Measurements from ENCODE around the gene TAGLN3.

Gene TAGLN3

DNA sequence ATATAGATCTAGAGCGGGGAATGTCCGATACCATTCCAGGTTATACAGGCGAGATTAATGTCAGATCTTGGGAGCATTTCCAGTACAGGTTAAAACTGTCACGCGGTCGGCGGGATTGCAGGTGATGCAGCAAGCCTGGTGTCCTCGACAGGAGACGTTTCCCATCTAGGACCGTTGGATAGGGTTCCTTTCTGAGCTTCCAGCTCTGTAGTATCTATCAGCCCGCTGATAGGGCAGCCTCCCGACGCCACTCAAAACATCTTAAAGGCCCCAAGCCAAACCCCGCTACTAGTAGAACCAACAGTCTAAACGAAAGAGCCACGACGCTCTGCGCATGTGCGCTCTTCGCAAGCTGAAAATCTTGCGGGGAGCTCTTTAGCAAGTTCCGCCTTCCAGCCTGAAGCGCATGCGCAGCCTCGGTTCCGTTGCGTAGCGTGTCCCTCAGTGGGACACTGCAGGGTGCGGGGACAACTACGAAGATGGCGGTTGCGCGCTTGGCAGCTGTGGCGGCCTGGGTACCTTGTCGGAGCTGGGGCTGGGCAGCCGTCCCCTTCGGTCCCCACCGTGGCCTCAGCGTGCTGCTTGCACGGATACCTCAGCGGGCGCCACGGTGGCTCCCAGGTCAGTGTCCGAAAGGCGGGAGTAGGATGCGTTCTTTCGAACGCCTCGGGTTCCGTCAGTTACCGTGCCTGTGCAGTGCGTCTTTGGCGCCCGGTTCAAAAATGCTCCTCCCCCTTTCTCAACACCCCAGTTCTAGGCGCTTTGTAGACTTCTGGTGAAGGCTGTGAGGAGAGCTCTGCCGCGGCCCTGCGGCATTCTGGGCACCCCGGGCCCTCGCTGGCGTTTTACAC is 19.9 kb upstream of the TAGLN3 start, which contains the start of gene ABHD10:
Gene ABHD10 (plus strand): TSS at position 444 of the 851 bp plus-strand sequence. CDS start 36 bp downstream, at position 480.
- DNase-seq: peak; percentile 99

DNA sequence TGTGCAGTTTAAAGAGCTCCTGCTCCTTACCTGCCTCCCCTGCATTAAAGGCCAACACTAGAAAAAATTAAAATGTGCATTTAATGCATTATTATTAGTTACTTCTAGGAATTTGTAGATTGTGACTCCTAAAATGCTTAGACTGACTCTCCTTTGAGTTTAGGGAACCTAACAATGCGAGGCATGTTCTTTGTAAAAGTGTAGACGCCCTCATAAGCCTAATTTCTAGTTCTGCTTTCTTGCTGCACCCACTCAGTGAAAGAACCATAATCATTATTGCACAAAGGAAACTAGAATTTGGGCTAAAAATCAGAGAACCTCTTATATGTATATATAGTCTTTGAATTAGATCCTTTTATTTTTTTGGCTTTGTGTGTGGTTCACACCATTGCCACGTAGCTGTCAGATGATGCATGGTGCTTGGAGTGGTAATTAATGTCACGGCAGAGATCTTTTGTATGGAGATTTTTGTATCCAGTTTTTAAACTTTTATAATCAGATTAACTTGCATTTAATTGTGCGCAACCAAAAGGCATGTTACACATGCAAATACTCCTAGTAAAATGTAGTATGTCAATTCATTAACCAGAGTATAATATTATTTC is 19.2 kb upstream of the TAGLN3 start:
- DNase-seq: peak; percentile 82 to 89

DNA sequence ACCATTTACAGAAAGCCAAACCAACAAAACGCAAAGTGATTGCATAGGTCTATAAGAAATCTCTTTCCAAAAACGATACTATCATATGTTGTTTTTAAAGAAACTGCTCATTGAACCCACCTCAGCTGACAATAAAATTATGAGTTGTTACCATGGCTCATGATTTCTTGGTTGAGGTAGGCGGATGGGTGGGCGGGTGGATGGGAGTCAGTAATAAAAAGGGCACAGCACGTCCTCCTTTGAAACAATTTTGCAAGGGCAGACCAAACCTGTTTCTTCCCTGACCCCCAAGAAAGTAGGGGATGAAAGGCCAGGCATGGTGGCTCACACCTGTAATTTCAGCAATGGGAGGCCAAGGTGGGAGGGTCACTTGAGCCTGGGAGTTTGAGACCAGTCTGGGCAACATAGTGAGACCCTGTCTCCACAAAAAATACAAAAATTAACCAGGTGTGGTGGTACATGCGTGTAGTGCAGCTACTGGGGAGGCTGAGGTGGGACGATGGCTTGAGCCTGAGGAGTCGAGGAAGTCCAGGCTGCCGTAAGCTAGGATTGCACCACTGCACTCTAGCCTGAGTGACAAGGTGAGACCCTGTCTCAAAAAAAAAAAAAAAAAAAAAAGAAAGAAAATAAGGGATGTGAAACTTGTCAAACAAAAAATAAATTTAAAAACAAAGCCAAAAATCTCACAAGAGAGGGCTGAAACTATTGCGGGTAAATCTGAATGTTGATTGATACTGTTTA is 17.8 kb upstream of the TAGLN3 start:
- DNase-seq: peak in 1 of 2 donors; percentile 34

DNA sequence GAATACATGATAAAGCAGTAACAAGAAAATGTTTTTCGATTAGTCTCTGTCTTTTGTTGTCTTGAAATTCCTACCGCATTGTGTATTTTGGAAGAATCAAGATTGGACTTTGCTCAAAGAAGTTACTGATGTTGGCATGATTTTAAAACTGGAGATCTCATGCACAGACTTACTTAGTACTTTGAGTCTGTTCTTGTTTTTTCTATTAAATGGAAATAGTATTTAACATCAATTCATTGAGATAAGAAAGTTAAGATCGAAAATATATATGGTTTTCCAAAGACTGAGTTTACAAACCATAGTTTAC is 17.3 kb upstream of the TAGLN3 start:
- DNase-seq: no peak

DNA sequence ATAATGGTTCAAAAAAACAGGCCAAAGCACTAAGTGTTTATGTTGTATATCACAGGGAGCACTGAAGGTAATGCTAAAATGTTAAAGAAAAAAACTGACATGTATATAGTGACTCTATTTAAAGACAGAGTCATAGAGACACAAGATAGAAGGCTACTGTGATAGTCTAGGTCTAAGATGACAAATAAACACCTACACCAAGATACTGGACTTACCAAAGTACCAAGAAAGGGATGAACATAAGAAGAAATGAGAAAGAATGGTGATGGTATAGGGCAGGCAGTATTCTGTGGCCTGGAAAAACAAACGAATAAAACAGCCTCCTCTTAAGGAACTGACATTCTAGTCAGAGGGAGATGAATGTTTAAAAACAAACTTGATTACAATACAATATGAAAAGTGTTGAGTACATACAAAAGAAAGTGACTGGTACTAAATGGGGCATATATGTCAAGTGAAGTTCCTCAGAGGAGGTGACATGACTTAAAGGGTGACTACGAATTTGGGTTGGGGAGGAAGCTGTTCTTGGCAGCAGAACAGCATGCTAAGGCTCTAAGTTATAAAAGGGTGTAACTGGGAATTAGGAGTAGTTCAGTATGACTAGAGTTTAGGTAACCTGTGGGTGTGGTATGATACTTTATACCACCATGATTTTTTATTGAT is 14.0 kb upstream of the TAGLN3 start:
- DNase-seq: no peak

DNA sequence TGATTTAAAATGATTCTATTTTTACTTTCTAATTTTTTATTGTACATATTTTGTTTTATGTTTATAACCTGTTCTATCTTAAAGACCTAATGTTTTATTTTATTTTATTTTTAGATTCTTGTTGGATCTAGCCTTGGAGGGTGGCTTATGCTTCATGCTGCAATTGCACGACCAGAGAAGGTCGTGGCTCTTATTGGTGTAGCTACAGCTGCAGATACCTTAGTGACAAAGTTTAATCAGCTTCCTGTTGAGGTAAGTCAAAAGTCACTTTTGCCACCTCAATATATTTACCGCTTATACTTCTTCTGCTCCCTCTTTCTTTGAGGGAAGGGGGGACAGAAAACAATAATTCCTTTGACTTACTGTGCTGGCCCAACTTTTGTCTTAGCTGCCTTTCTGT is 11.9 kb upstream of the TAGLN3 start:
- no peak for DNase-seq

DNA sequence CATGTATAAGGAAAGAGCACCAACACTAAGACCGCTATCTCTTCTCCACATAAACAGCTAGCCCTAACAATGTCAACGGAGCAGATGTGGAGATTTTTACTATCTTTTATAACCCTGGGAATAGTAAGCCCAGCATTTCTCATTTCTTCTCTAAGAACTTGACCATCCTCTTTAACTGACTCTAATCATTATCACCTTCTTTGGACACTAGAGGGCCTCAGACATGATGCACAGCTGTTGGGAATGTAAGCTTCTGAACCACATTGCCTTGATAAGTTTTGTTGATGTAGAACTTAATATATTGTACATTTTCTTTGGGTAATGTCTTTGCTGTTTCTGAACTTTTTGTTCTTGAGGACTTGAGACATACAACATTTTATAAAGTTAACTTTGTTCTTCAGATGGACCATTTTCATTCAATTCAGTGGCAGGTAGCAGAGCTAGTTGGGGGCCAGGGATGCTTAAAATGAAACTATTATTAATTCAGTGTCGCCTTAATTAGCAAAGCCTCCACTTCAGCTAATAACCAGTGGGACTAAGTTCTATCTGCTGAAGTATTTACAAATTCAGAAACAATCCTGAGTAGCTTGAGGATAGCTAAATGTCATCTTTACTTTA is 9.6 kb upstream of the TAGLN3 start:
- peak; percentile 47 to 54 for DNase-seq

DNA sequence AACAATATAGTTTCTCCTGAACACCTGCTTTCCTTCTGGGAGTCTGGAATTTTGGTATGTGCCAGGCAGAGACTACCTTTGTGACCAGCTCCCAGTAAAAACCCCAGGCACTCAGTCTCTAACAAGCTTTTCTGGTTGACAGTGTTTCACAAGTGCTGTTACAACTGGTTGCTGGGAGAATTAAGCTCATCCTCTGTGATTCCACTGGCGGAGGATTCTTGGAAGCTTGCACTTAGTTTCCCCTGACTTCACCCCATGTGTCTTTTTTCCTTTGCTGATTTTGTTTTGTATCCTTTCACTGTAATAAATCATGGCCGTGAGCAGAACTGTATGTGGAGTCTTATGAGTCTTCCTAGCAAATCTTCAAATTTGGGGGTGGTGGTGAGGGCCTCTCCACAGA is 5.7 kb upstream of the TAGLN3 start:
- DNase-seq: no peak

DNA sequence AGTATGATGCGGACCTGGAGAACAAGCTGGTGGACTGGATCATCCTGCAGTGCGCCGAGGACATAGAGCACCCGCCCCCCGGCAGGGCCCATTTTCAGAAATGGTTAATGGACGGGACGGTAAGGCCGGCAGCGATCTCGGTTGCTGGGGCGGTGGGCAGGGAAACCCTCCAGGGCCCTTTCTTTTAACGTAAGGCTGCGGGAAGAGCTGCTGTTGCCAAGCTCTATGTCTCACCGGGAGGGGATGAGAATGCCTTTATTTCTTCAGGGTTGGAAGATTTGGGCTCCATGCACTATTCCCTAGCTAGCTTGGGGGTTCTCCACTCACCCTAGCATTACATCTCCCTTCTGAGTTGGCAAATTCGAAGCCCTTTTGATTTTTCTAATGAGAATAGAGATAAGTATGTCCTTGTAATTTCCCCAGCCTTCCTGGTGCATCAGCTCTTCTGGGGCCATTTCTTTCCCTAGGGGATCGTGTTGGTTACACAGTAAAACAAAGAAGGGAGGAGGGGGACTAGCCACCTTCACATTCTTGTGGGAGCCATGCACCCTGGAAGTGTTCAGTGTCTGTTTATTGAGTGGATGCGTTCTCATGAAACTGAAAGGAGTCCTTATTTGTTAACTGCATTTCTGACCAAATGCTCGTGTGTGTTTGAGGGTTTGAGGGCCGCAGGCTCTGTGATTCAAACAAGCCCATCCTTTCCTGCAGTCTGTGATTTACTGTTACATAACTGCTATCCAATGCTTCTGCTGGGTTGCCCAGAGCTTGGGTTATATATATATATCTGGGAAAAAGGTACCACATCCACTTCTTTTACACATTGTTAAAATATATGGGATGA is 982 bp downstream of the TAGLN3 start:
- DNase-seq: no peak

DNA sequence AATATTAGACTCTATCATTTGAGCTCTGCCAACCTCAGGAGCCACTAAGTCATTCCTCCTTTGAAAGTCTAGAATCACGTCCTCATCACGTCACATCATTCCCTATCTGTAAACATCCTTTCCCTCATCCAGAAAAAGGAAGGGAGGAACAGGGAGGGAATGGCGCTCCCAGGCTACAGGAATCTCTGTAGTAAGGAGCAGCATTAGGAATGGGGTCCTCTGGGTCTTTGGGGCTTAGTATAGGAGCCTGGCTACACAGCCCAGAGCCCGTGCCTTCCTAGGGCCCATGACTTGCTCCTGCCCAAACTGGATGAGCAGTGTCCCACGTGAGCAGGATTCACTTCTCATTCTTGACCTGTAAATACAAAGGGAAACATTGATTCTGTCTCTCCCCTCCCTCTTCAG is 1.6 kb downstream of the TAGLN3 start:
- DNase-seq: no peak

DNA sequence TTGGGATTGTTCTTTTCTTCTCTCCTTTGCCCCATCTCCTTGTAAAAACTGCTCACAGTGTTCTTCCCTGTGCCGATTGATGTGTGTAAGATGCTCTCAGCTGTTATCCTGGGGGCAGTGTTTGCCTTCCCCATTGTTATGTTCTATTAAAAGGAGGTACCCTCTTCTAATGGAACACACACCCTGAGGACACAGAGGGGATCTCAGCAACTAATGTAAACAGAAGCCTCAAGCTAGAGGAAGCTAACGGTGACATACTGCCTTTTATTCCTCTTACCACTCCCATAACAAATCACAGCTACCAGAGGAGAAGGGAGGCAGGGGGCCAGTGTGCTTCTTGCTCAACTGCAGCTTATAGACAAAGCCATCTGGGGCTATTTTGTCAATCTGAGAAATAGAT is 2.2 kb downstream of the TAGLN3 start:
- no peak for DNase-seq

DNA sequence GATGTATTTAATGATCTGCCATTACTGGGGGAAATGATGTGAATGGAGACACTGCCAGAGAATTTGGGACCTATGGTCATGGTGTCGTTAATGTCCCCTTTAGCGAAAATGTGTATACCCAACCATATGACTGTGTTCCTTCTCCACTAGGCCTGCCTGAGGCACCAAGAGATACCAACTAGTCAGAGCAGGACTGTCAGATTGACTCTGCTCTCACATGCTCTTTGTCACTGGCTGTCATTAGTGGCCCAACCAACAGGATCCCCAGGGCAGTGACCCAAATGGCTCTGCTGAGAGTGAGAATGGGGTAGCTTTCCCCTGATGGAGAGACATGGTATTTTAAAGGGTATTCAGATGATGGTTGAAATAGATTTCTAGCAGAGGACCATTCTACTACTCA is 2.8 kb downstream of the TAGLN3 start:
- DNase-seq: no peak

DNA sequence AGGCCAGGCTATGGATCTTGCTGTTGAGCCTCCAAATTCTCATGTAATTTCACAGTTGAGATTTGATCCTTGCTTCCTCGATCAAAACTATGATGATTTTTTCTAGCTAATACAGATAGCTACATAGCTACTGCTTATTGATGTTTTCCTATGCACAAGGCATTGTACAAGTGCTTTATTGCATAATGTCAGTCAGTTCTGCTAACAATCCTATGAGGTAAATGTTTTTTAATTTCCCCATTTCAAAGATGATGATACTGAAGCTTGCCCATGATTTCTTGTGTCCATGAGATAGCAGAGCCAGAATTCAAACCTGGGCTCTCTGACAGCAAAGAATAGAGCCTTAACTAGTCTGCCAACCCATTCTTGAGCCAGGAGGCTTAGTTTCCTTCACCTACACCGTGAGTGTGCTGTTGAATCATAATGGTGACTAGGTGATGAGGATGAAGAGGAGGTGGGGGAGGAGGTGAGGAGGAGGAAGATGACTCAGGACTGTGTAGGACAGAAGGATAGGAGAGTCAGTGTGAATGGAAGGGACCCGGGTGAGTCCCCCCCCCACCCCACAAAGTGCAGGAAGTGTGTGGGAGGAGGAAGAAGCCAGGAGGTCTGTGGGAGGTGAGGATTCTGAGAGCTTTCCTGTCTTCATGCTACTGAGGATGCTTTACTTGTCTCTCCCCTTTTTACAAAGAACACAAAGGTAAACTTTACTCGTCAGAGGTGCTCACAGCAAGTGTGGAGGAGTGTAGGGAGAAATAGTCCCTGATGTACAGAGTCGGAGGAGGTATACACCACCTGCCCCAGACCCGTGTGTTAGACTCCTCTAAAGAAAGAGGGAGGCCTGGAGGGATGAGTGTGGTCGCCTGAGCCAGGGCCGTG is 3.6 kb downstream of the TAGLN3 start:
- DNase-seq: peak; percentile 20 to 58

DNA sequence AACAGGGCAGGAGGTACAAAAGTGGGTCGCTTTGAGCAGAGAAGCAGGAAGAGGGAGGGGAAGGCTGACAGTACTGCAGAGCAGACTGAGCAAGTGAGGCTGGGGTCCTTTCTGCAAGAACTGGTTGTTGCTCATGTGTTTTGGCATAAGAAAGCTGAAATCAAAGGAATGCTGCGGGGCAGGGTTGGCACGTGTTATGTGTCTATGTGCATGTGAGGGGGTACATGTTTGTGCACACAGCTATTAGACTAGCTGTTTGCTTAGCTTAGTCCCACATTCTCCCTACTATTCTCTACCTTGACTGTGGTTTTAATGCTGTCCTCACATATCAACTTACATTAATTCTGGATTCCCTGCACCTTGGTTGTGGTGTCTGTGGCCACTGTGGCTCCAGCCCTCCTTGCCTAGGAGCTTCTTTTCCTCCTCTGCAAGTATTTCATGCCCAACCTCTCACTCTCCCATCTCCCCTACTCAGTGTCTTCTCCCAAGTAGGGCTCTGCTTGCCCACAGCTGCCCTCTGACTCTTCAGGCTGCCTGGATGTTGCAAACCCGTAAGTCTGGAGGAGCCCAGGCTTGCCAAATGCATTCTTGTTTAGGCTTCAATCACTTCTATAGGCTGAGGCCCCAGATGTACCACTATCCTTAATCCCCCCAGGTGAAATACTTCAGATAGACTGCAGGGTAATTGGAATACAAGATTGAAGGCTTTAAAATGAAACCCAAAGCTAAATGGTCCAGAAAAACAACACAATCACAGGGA is 4.8 kb downstream of the TAGLN3 start:
- DNase-seq: no peak

DNA sequence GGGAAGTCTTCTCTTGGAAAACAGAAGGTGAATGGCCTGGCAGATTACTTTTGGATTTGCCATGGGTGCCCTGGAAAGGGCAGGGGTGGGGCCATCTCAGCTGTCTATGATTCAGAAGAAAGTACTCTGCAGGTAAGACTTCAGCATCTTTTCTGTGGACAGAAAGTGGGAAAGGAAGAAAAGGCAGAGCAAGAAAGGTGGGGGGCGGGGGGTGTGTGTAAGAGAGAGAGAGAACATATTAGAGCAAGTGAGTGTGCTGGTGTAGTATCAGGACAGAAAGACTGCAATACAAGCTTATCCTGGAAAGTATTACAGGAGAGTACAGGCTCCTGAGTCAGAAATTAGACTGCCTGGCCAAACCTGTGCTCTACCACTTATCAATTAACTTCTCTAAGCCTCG is 5.5 kb downstream of the TAGLN3 start:
- DNase-seq: no peak

DNA sequence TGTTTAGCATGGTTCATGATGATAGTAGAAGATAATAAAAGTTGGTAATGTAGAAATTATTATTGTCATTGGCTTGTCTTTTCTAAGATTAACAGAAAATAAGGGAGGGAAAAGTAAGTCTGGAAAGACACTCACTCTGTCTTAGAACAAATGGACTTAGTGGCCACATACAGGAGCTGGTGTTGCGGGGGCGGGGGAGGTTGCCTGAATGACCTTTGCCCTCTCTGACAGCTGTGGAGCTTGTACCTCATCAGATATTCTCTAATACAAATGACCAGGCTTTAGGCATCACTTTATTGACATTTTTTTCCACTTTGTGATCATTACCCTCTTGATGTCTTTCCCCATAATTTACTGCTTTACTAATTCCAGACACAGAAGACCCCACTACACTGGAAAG is 5.9 kb downstream of the TAGLN3 start:
- no peak for DNase-seq

DNA sequence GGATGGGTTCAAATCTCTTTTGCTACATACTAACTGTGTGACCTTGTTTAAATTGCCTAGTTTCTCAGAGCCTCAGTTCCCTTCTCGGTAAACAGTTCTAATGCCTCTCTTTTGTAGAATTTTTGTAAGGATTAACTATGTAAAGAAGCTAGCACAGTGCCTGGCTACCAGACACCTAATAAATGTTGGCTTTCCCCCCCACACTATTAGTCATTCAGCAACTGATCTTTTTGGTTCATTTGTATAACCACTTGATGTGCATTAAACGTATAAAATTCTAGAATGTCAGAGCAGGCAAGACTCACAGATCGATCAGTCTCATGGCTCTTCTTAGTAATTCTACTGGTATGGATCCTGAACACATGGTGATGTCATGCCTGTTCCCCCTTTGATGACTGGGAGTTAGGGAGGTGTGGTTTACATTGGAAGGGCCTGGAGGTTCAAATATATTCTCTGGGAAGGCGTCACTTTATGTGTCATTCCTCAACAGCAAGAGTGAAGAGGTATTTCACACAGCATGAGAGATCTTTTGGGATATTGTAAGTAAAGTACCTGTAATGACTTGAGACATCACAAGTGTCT is 6.5 kb downstream of the TAGLN3 start:
- no peak for DNase-seq

DNA sequence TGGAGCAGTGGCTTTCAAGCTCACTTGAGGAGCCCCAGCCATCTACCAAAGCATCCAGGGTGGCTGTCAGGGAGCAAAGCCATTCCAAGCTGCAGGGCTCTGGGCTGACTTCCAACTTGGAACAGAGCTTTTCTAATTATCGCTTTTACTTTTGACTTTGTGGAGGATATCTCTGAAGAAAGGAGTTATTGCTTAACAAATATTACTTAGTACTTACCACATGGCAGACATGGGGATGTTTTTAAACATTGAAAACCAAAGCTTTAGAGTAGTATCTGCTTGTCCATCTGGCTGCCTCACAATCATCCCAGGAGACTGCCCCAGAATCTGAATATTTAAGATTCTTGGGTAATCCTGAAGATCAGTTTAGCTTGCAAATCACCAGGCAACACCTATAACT is 8.9 kb downstream of the TAGLN3 start:
- DNase-seq: no peak

DNA sequence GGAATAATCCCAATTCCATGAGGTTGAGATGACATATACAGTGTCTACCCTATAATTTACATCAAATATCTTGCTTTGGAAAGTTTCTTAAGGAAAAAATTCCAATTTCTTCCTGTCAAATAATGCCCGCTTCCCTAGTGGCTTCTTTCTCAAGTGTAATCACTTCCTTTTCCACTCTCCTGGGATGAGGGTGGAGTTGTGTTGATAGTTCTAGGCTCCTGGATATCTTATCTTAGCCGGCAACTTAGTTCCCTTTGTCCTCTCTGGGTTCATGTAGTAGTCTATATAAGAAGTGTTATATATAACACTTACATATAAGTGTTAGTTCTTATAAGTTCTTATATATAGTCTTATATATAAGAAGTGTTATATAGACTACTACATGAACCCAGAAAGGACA is 10.9 kb downstream of the TAGLN3 start:
- DNase-seq: no peak

DNA sequence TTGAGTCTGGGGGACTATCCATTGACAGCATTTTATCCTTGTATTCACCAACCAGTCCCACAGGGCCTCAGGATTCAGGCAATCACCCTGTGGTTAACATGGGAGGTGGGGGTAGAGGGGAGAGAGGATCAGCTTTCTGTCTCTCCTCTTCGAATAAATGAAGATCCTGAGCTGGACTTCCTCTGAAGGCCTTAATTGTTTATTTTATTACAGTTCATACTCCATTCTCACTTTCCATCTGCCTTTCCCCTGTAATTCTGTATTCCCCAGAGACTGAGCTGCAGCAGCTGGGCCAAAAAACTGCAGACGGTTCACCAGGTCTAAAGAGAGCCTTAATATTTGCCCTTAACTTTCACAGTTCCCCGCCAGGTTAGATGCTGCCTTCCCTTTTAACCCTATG is 11.9 kb downstream of the TAGLN3 start:
- no peak for DNase-seq
